Heart left ventricle (tissue), 13 donors: Measurements from ENCODE around the gene GABARAP.

Source experiments
- CTCF ChIP-seq, 12 donors: fragments of 200-600 bp; sonication (generic) in 4 of 12; IDR thresholded peaks; one replicate each; pipeline versions ENCODE4 v1.5.0 to v1.8.0; 2018 to 2022; ENCODE audit warnings: antibody characterized with exemption in 12 of 12, mild to moderate bottlenecking in 5 of 12
- POLR2A ChIP-seq, 2 donors: fragments of 450-650 bp; IDR thresholded peaks; one replicate each; pipeline ENCODE4 v1.6.1; 2017; ENCODE audit warnings: antibody characterized with exemption in 2 of 2, mild to moderate bottlenecking in 2 of 2, moderate library complexity in 2 of 2
- donor health status: ischemic (EF 13 %, LVEDD 7.1; RV severe dilation, severe dysfunction).
- donor health status: DM: no; HTN: yes; CAD: no.
- donor health status: DM: no; HTN: no; CAD: no.
- donor health status: ischemic (EF 25% LVEDD 6.9; RV normal size, moderate dysfunction).
- donor health status: ischemic (EF 25% LVEDD 5.7; RV mildly dilated, moderate dysfunction).
- donor health status: ischemic (EF 35%, LVEDD 5.7; RV mildly dilated, moderate dysfunction).
- donor health status: nonischemic (EF 11% LVEDD 7.7; RV severe dilation, severe dysfunction).
- donor health status: DM: yes; HTN: yes; CAD: no.
- donor health status: PGD.
- donor health status: ischemic (EF 29% LVEDD 5.4; RV normal size, mild dysfunction).
- donor health status: nonischemic (EF 23%, LVEDD 6.1; RV moderate dilation, normal function).

- TF ChIP-seq CTCF (IDR thresholded peaks at IDR 0.05): no peak
- no peak for TF ChIP-seq POLR2A (IDR thresholded peaks at IDR 0.05)
These were observed 6.5 kb upstream of the GABARAP start for GRCh38 chr17:7248796-7249195.
